ENCODE measurements around the gene MTARC1.

MTARC1 gene

GRCh38 chr1:220772846-220773245 is 13.9 kb upstream of the MTARC1 start:
- no peak for DNase-seq

GRCh38 chr1:220775240-220775853 is 11.4 kb upstream of the MTARC1 start:
- peak; percentile 21 for DNase-seq

GRCh38 chr1:220776254-220776653 is 10.5 kb upstream of the MTARC1 start:
- no peak for DNase-seq

GRCh38 chr1:220776720-220777326 is 9.9 kb upstream of the MTARC1 start:
- peak; percentile 65 for DNase-seq

- DNase-seq: no peak
Measured at GRCh38 chr1:220783453-220783852, 3.3 kb upstream of the MTARC1 start.

- no peak for DNase-seq
Measured at GRCh38 chr1:220784751-220785150, 2.0 kb upstream of the MTARC1 start.

GRCh38 chr1:220785166-220786056 is 1.3 kb upstream of the MTARC1 start:
- DNase-seq: no peak

- no peak for DNase-seq
Measured at GRCh38 chr1:220786057-220786336, 716 bp upstream of the MTARC1 start.

- peak; percentile 35 for DNase-seq
Measured at GRCh38 chr1:220787069-220787619, 431 bp downstream of the MTARC1 start.

GRCh38 chr1:220788900-220789299 is 2.2 kb downstream of the MTARC1 start:
- DNase-seq: no peak

GRCh38 chr1:220789532-220790147 is 2.9 kb downstream of the MTARC1 start:
- DNase-seq: no peak

GRCh38 chr1:220791285-220791684 is 4.6 kb downstream of the MTARC1 start:
- DNase-seq: peak; percentile 82

- no peak for DNase-seq
Measured at GRCh38 chr1:220791956-220792355, 5.2 kb downstream of the MTARC1 start.

- no peak for DNase-seq
Measured at GRCh38 chr1:220796530-220796929, 9.8 kb downstream of the MTARC1 start.

GRCh38 chr1:220797044-220797443 is 10.3 kb downstream of the MTARC1 start:
- no peak for DNase-seq

- DNase-seq: no peak
Measured at GRCh38 chr1:220797553-220797952, 10.8 kb downstream of the MTARC1 start.

- DNase-seq: no peak
Measured at GRCh38 chr1:220798338-220798737, 11.6 kb downstream of the MTARC1 start.

GRCh38 chr1:220800262-220800661 is 13.5 kb downstream of the MTARC1 start:
- no peak for DNase-seq

GRCh38 chr1:220803401-220804201 is 16.9 kb downstream of the MTARC1 start:
- DNase-seq: no peak

GRCh38 chr1:220804202-220804586 is 17.5 kb downstream of the MTARC1 start:
- DNase-seq: no peak

- no peak for DNase-seq
Measured at GRCh38 chr1:220806408-220806807, 19.7 kb downstream of the MTARC1 start.

- no peak for DNase-seq
Measured at GRCh38 chr1:220807726-220808125, 21.0 kb downstream of the MTARC1 start.
